DND-41 (cell line): ENCODE results near the gene MAST4.

Source experiments
- CTCF ChIP-seq: IDR thresholded peaks from 2 replicates; pipeline ENCODE4 v1.5.1; 2012; ENCODE audit warnings: borderline replicate concordance, low read length, moderate library complexity, mild to moderate bottlenecking; ENCODE audit not compliant: poor library complexity, severe bottlenecking; ENCODE audit errors: extremely low read depth
- EZH2 ChIP-seq: IDR thresholded peaks from 3 replicates; pipeline ENCODE4 v1.6.1; 2012; ENCODE audit warnings: borderline replicate concordance, low read depth, mild to moderate bottlenecking, moderate library complexity, low read length, inconsistent platforms; ENCODE audit not compliant: severe bottlenecking

DNA sequence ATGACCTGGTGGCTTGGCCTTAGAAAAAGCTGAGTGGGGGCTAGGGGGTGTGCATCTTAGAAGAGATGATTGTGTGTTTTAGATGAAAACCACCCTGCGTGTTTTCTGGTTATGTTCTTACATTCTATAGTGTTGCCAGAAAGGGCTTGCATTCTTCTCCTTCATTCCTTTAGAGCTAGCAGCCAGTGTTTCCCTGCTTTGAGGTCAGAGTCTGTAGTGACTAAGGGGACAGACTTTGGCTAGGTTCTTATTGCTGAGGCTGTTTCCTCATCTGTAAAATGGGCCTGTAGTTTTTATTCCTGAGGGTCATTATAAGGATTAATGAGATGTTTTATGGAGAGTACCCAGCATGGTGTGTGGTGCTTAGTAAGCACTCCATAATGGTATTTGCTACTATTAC is 6.4 kb downstream of the MAST4 start:
- TF ChIP-seq CTCF, result no peak
- TF ChIP-seq EZH2, result no peak
